GM12878 (cell line): ENCODE measurements around the gene DDRGK1. TPM values are rescaled to one million over a fixed set of nuclear protein-coding genes. Genes with fewer than 3 reads are reported as not detected.

ENCODE experiments used
- ATAC-seq: fragments of 200-7000 bp; cut with Tn5 transposase; 3 replicates; pipeline ENCODE4 v1.9.1; 2020; ENCODE audit warnings: mild to moderate bottlenecking, moderate library complexity
- BruUV-seq: library from RNA; stranded (reverse); fragments of 400-500 nt; replicated peaks from 2 replicates; lab custom pipeline; 2021; lab: Mats Ljungman, UMichigan
- CTCF ChIA-PET: fragments of 300-600 bp; sonication (Branson Sonifier 250); formaldehyde crosslinking; extraction: SDS; loops from one replicate; lab custom pipeline; 2021; ENCODE audit warnings: inconsistent platforms; lab: Yijun Ruan, JAX
- POLR2A ChIA-PET: fragments of 350-600 bp; formaldehyde crosslinking; extraction: SDS; loops from one replicate; lab custom pipeline; 2021; ENCODE audit warnings: inconsistent platforms; lab: Charles Lee
- RAD21 ChIA-PET: fragments of 300-600 bp; sonication (Branson Sonifier 250); formaldehyde crosslinking; loops from one replicate; lab custom pipeline; 2023; ENCODE audit warnings: antibody characterized with exemption; ENCODE audit not compliant: unreplicated experiment; lab: Charles Lee
- SMC1A ChIA-PET: fragments of 300-600 bp; sonication (Branson Sonifier 250); formaldehyde crosslinking; loops from one replicate; lab custom pipeline; 2023; ENCODE audit not compliant: unreplicated experiment, uncharacterized antibody; lab: Charles Lee
- DNase-seq: peaks from one replicate; pipeline ENCODE4 v3.0.0-alpha.2; 2011; ENCODE audit warnings: low read depth, low spot score
- FAIRE-seq: peaks from 3 replicates; lab custom pipeline; 2011; peaks lifted over from hg19 to GRCh38; lab: Jason Lieb, UNC
- H2AFZ ChIP-seq: 2 replicates; pipeline ENCODE4 v1.6.0; 2011; ENCODE audit warnings: low read depth, low read length, control low read depth; ENCODE audit not compliant: control insufficient read depth
- H3K27ac ChIP-seq: 2 replicates; pipeline ENCODE4 v1.5.1; 2011; ENCODE audit warnings: control low read depth; ENCODE audit not compliant: control insufficient read depth, insufficient read depth
- H3K27me3 ChIP-seq, 2 experiments: replicated peaks in 1 of 2; 2 replicates each; pipeline versions ENCODE4 v1.6.0 to v1.6.1; 2011; ENCODE audit warnings: low read length in 1 of 2; ENCODE audit not compliant: control insufficient read depth in 2 of 2, insufficient read depth in 2 of 2
- H3K36me3 ChIP-seq, 2 experiments: 2 replicates each; pipeline ENCODE4 v1.5.1; 2011; ENCODE audit warnings: low read length in 1 of 2; ENCODE audit not compliant: control insufficient read depth in 2 of 2, insufficient read depth in 2 of 2
- H3K4me1 ChIP-seq: 2 replicates; pipeline ENCODE4 v1.6.1; 2011; ENCODE audit warnings: mild to moderate bottlenecking, low read length, moderate library complexity, mixed read lengths; ENCODE audit not compliant: control insufficient read depth, insufficient read depth
- H3K4me2 ChIP-seq: 2 replicates; pipeline ENCODE4 v1.6.0; 2011; ENCODE audit warnings: control low read depth; ENCODE audit not compliant: control insufficient read depth, insufficient read depth
- H3K4me3 ChIP-seq: fragments of 200-600 bp; sonication (generic); 2 replicates; pipeline ENCODE4 v1.5.1; 2016
- H3K79me2 ChIP-seq: 2 replicates; pipeline ENCODE4 v1.6.0; 2011; ENCODE audit warnings: low read length; ENCODE audit not compliant: control insufficient read depth, insufficient read depth
- H3K9ac ChIP-seq: 2 replicates; pipeline ENCODE4 v1.8.0; 2011; ENCODE audit warnings: low read length, control low read depth, mixed read lengths; ENCODE audit not compliant: control insufficient read depth, insufficient read depth
- H3K9me3 ChIP-seq: replicated peaks from 3 replicates; pipeline ENCODE4 v1.5.1; 2011; ENCODE audit warnings: mild to moderate bottlenecking, low read length; ENCODE audit not compliant: control insufficient read depth, insufficient read depth
- H4K20me1 ChIP-seq: 2 replicates; pipeline ENCODE4 v1.6.0; 2011; ENCODE audit not compliant: control insufficient read depth, insufficient read depth
- ASH2L ChIP-seq: fragments of 300-600, 200-600 bp; sonication (generic); IDR thresholded peaks from 2 replicates; pipeline ENCODE4 v1.6.1; 2017; ENCODE audit warnings: low read depth, mild to moderate bottlenecking, borderline replicate concordance
- GABPA ChIP-seq: IDR thresholded peaks from 2 replicates; pipeline ENCODE4 v1.6.1; 2014; ENCODE audit warnings: antibody characterized with exemption, low read depth, mild to moderate bottlenecking, inconsistent platforms
- IKZF1 ChIP-seq: fragments of 450-650 bp; conservative IDR thresholded peaks from 2 replicates; pipeline ENCODE4 v1.6.1; 2017; ENCODE audit warnings: antibody characterized with exemption, mild to moderate bottlenecking
- MLLT1 ChIP-seq: fragments of 450-650 bp; IDR thresholded peaks from 2 replicates; pipeline ENCODE4 v1.6.1; 2016; ENCODE audit warnings: mild to moderate bottlenecking
- MYB ChIP-seq: fragments of 150-350 bp; IDR thresholded peaks from 2 replicates; pipeline ENCODE4 v1.6.1; 2014; ENCODE audit warnings: mild to moderate bottlenecking, low read depth, low read length, borderline replicate concordance
- NR2C2 ChIP-seq: IDR thresholded peaks from 2 replicates; pipeline ENCODE4 v1.6.1; 2011; ENCODE audit warnings: borderline replicate concordance, low read depth; ENCODE audit not compliant: control insufficient read depth, insufficient read length
- TCF12 ChIP-seq: IDR thresholded peaks from 2 replicates; pipeline ENCODE4 v1.6.1; 2011; ENCODE audit warnings: low read depth, mild to moderate bottlenecking, low read length
- YBX1 ChIP-seq: fragments of 450-650 bp; IDR thresholded peaks from 2 replicates; pipeline ENCODE4 v1.6.1; 2016; ENCODE audit warnings: antibody characterized with exemption
- WGBS: methylation state at CpG from one replicate; pipeline ENCODE4 v1.1.6; 2016; ENCODE audit warnings: low lambda C conversion rate; ENCODE audit not compliant: insufficient replicate concordance, insufficient coverage; ENCODE audit errors: missing lambda C conversion rate; 5-methylcytosine and 5-hydroxymethylcytosine counted together
- in situ Hi-C: fragments of 300-500 bp; cut with MboI; formaldehyde crosslinking; loops from 9 replicates; pipeline ENCODE4 v1.14.3; 2018; ENCODE audit warnings: mixed read lengths
- intact Hi-C: fragments of 100-400 bp; cut with micrococcal nuclease; formaldehyde crosslinking; loops from one replicate; pipeline ENCODE4 v1.14.2; 2022; ENCODE audit not compliant: unreplicated experiment
- polyA plus RNA-seq, 11 experiments: library from polyadenylated mRNA; depleted of rRNA in 4 of 11; unstranded in 6 of 11; stranded (reverse) in 5 of 11; fragments of >200 nt; fragmentation: Nextera tagmentation in 4 of 11; fragmentation: Illumina TruSeq in 1 of 11; extraction: Ambion mirVana in 4 of 11; extraction: Trizol in 1 of 11; gene quantifications; 1 replicate in 1 of 11; 2 replicates in 10 of 11; pipeline versions ENCODE4 v1.2.1 to v1.2.3, GENCODE V29; 2011 to 2016; ENCODE audit warnings: inconsistent platforms in 2 of 11, missing spikeins in 2 of 11, low read depth in 1 of 11
- total RNA-seq, 4 experiments: library from RNA; depleted of rRNA in 3 of 4; stranded (reverse); fragments of >200 nt in 3 of 4; fragmentation: Illumina TruSeq in 1 of 4; extraction: Trizol in 1 of 4; gene quantifications; 2 replicates each; pipeline versions ENCODE4 v1.2.1 to v1.2.3, GENCODE V29; 2013 to 2021
- TF ChIP-seq, protein P1 (sequence below): IDR thresholded peaks from 2 replicates; pipeline ENCODE4 v1.6.1; 2011; ENCODE audit warnings: low read depth, low read length, improper control_type of control experiment, borderline replicate concordance

Gene DDRGK1
- total and polyA plus RNA-seq, 10 of the 15 experiments (the other 5 are each of a cell fraction or from before 2014, with no cell fraction given): 4.0 to 55.2 (median 39.7) TPM

DNA sequence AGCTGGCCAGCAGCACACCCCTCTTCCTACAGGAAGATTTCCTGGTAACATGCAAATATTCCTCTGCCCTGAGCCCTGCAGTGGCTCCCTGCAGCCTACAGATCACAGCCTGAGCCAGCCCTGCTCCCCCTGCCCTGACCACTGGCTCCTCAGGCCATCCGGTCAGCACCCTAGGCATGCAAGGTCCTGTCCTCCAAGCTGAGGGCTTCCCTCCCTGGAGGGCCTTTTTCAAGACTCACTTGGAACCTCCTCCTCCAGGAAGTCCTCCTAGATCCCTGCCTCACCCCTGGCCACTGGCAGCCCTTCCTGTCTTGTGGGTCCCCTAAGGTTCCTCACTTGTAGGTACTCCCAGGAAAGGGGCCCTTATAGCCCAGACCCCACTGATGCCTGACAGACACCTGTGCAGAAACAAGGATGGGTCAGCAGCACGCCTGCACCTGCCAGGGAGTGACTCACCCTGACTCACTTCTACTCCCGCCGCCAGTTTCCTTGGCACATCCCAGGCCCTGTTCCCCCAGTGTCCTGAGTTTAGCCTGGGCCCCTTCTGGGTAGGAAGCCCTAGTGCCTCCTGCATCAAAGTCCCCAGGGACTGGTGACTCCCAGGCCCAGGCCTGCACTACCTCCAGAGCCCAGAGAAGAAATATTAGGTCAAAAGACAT lies 31.3 kb upstream of the DDRGK1 start:
- CTCF ChIA-PET: no interaction called here
- WGBS: 60% methylated on average over 4 of the region's 4 CpGs

GRCh38 chr20:3233991-3234498 lies 29.6 kb upstream of the DDRGK1 start:
- Histone ChIP-seq H3K9me3 (no peaks in the 10 kb centered on the region), H3K27ac (no peak overlapping the region), H3K9ac (no peak overlapping the region), H3K79me2 (no peaks in the 10 kb centered on the region), H3K36me3 (no peaks in the 10 kb centered on the region), H4K20me1 (no peaks in the 10 kb centered on the region), H2AFZ (no peak overlapping the region), H3K4me1 (no peaks in the 10 kb centered on the region; the same call in 1 of the 2 replicates), H3K27me3 (peaks cover 1 to 6% of the 10 kb centered on the region in 2 experiments; a peak in 3 of 4 replicates), H3K4me3 (no peak overlapping the region), H3K4me2 (no peak overlapping the region)
- no peak for ATAC-seq
- RAD21 ChIA-PET: no interaction called here
- in situ Hi-C loops: no loop called here
- DNase-seq: no peak
- FAIRE-seq: no peak
- no TSS peak for BruUV-seq
- POLR2A ChIA-PET: no interaction called here
- CTCF ChIA-PET: no interaction called here
- intact Hi-C loops: no loop called here
- WGBS: 70% methylated on average over 16 of the region's 25 CpGs
- SMC1A ChIA-PET: no interaction called here
- no peak for TF ChIP-seq YBX1
- no peak for TF ChIP-seq NR2C2
- TF ChIP-seq MLLT1: no peak
- TF ChIP-seq IKZF1: no peak
- no peak for TF ChIP-seq ASH2L
- TF ChIP-seq MYB: no peak
- TF ChIP-seq GABPA: no peak

More for the DNA sequence above, 31.3 kb upstream of the DDRGK1 start:
- DNase-seq (no peak), FAIRE-seq (no peak), ATAC-seq (no peak)
- no peaks in the 10 kb centered on the region for H3K79me2 ChIP-seq
- H3K4me3 ChIP-seq: no peak overlapping the region
- H3K4me1 ChIP-seq: peaks cover 7% of the 10 kb centered on the region
- no peak overlapping the region for H3K9ac ChIP-seq
- SMC1A ChIA-PET: no interaction called here
- in situ Hi-C loops: no loop called here
- H2AFZ ChIP-seq: no peak overlapping the region
- BruUV-seq: no TSS peak
- H3K27ac ChIP-seq: no peak overlapping the region
- TF ChIP-seq, protein P1, sequence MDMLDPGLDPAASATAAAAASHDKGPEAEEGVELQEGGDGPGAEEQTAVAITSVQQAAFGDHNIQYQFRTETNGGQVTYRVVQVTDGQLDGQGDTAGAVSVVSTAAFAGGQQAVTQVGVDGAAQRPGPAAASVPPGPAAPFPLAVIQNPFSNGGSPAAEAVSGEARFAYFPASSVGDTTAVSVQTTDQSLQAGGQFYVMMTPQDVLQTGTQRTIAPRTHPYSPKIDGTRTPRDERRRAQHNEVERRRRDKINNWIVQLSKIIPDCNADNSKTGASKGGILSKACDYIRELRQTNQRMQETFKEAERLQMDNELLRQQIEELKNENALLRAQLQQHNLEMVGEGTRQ: no peak
- no peak for TF ChIP-seq TCF12
- TF ChIP-seq, all 136 proteins: peak for 0
- Histone ChIP-seq H3K9me3 (no peaks in the 10 kb centered on the region), H3K4me2 (no peak overlapping the region), H3K27me3 (peaks cover 6 to 14% of the 10 kb centered on the region in 2 experiments), H4K20me1 (no peaks in the 10 kb centered on the region), H3K36me3 (no peaks in the 10 kb centered on the region)
- intact Hi-C loops: no loop called here
- ChIA-PET RAD21 (interaction anchor here (0.8 kb wide), 1 partner anchor 89 kb away, joined by 3 read pairs; no protein-coding TSS in a partner anchor), POLR2A (no interaction called here)
